Fibroblast of skin of abdomen (primary cell): Measurements from ENCODE around the gene EIF4ENIF1.
"Not testable (repeated sequence)": the region's sequence is repeated elsewhere in the genome, so short reads cannot be mapped to it uniquely, and the experiment has no call there.

Source experiments
- DNase-seq: peaks from one replicate; pipeline ENCODE4 v3.0.0-alpha.2; 2013

The EIF4ENIF1 gene

GRCh38 chr22:31441652-31442051 is 48.0 kb downstream of the EIF4ENIF1 start:
- no peak for DNase-seq

- DNase-seq: no peak
Measured at GRCh38 chr22:31440681-31441080, 49.0 kb downstream of the EIF4ENIF1 start.

GRCh38 chr22:31439808-31440207 is 49.8 kb downstream of the EIF4ENIF1 start:
- no peak for DNase-seq

GRCh38 chr22:31436132-31436531 is 53.5 kb downstream of the EIF4ENIF1 start:
- DNase-seq: no peak

GRCh38 chr22:31431950-31432349 is 57.7 kb downstream of the EIF4ENIF1 start:
- DNase-seq: no peak

GRCh38 chr22:31425331-31426050 is 64.2 kb downstream of the EIF4ENIF1 start:
- no peak for DNase-seq

GRCh38 chr22:31402350-31402749 is 87.3 kb downstream of the EIF4ENIF1 start:
- not testable (repeated sequence) for DNase-seq

GRCh38 chr22:31400023-31400397 is 89.6 kb downstream of the EIF4ENIF1 start:
- no peak for DNase-seq

GRCh38 chr22:31399211-31400022 is 90.2 kb downstream of the EIF4ENIF1 start, which contains the start of gene DRG1:
DRG1 (plus strand) TSS chr22:31399604; CDS start chr22:31399684, 80 bp downstream.
- peak; percentile 96 for DNase-seq

- peak; percentile 28 for DNase-seq
Measured at GRCh38 chr22:31398231-31398630, 91.4 kb downstream of the EIF4ENIF1 start.

GRCh38 chr22:31394326-31394725 is 95.3 kb downstream of the EIF4ENIF1 start:
- peak; percentile 71 for DNase-seq

GRCh38 chr22:31393893-31394292 is 95.7 kb downstream of the EIF4ENIF1 start:
- no peak for DNase-seq
